Measurements from ENCODE around the gene CDCA3. TPM values are rescaled to one million over a fixed set of nuclear protein-coding genes. Genes with fewer than 3 reads are reported as not detected.
A peak's percentile ranks its signal among the peaks of the same experiment; 100 is the strongest.

The CDCA3 gene
- total and polyA plus RNA-seq, 2 of the 4 experiments (the other 2 are of a cell fraction): 23.5 to 61.0 TPM

GRCh38 chr12:6852651-6853354 is 1.7 kb upstream of the CDCA3 start (continued):
- TF ChIP-seq RAD21 (IDR thresholded peaks at IDR 0.05; ENCODE audit: low read length) (no peak), NFE2L2 (IDR thresholded peaks at IDR 0.05; ENCODE audit: low read depth, low read length) (peak; percentile 61; the same call in 1 of the 2 replicates)

- CTCF ChIA-PET: interaction anchor here (0.6 to 3.3 kb wide), 7 partner anchors 9 to 170 kb away, joined by 3 to 11 read pairs (median 3); partner anchors contain the start of gene SPSB2
- Histone ChIP-seq H2AK5ac (ENCODE audit: low read depth, low read length) (peak within 1 kb of the TSS; percentile 94), H3K79me1 (ENCODE audit: low read depth in 1 of 2, low read length in 2 of 2) (peaks cover 22 to 53% of the 10 kb centered on the region in 2 experiments), H3K36me3 (ENCODE audit: control insufficient read depth, insufficient read depth, low read length) (peaks cover 33% of the 10 kb centered on the region), H3K27ac (ENCODE audit: insufficient read depth, low read length) (peak within 1 kb of the TSS; percentile 87), H2BK20ac (ENCODE audit: low read depth, low read length) (peak within 1 kb of the TSS; percentile 42; the same call in 1 of the 2 replicates), H4K8ac (ENCODE audit: low read depth in 2 of 2, low read length in 2 of 2) (peak within 1 kb of the TSS; percentile 48 to 99), H2BK15ac (ENCODE audit: low read depth, low read length) (peak within 1 kb of the TSS; percentile 85; the same call in 1 of the 3 replicates), H4K91ac (ENCODE audit: insufficient read depth, low read depth, low read length) (peak within 1 kb of the TSS; percentile 96), H2AFZ (replicated peaks; ENCODE audit: low read length, poor library complexity) (peak within 1 kb of the TSS; percentile 99), H3K14ac (replicated peaks; ENCODE audit: low read depth, low read length) (peak within 1 kb of the TSS; percentile 98), H3K4me1 (ENCODE audit: control insufficient read depth, insufficient read depth, low read length) (peaks cover 5% of the 10 kb centered on the region), H3K56ac (ENCODE audit: extremely low read depth, insufficient read depth, low read length) (peak within 1 kb of the TSS; percentile 93), H2BK5ac (ENCODE audit: low read depth, low read length, poor library complexity, severe bottlenecking) (peak within 1 kb of the TSS; percentile 92), H4K20me1 (ENCODE audit: insufficient read depth, low read length) (peaks cover 15% of the 10 kb centered on the region), H3K9me3 (ENCODE audit: control insufficient read depth, insufficient read depth, low read length) (no peaks in the 10 kb centered on the region), H3K4me3 (ENCODE audit: insufficient read depth, low read depth, low read length) (peak within 1 kb of the TSS; percentile 63), H3K4ac (ENCODE audit: low read depth, low read length) (peak within 1 kb of the TSS; percentile 97), H3K23ac (ENCODE audit: low read depth, low read length) (peak within 1 kb of the TSS; percentile 98), H3K9me1 (ENCODE audit: insufficient read depth, low read length) (no peaks in the 10 kb centered on the region), H3K9ac (ENCODE audit: low read depth, low read length) (peak within 1 kb of the TSS; percentile 82), H3K4me2 (ENCODE audit: low read depth, low read length) (peak within 1 kb of the TSS; percentile 89), H2AK9ac (replicated peaks; ENCODE audit: low read depth, low read length, poor library complexity) (peak within 1 kb of the TSS; percentile 98), H4K5ac (ENCODE audit: low read depth, low read length) (peak within 1 kb of the TSS; percentile 81), H2BK120ac (ENCODE audit: low read depth, low read length) (peak within 1 kb of the TSS; percentile 86), H3K27me3 (ENCODE audit: control insufficient read depth, insufficient read depth, low read length) (no peaks in the 10 kb centered on the region), H3K18ac (ENCODE audit: low read depth, low read length) (peak within 1 kb of the TSS; percentile 80)
- BruUV-seq (replicated peaks): no TSS peak
- TF ChIP-seq MAFK (IDR thresholded peaks at IDR 0.05; ENCODE audit: low read depth, low read length): no peak; the same call in 1 of the 2 replicates
- no peak for TF ChIP-seq BHLHE40 (IDR thresholded peaks at IDR 0.05; ENCODE audit: low read depth, low read length)
- TF ChIP-seq RCOR1 (IDR thresholded peaks at IDR 0.05; ENCODE audit: insufficient replicate concordance, low read length): no peak
- no peak for TF ChIP-seq RFX5 (IDR thresholded peaks at IDR 0.05; ENCODE audit: low read depth, low read length)
- TF ChIP-seq USF2 (IDR thresholded peaks at IDR 0.05; ENCODE audit: low read depth, low read length): peak; percentile 88
- TF ChIP-seq MXI1 (IDR thresholded peaks at IDR 0.05; ENCODE audit: borderline replicate concordance, low read depth, low read length): peak; percentile 71; the same call in 1 of the 2 replicates
- TF ChIP-seq SMC3 (IDR thresholded peaks at IDR 0.05; ENCODE audit: low read depth, low read length): no peak
- no peak for TF ChIP-seq CEBPB (IDR thresholded peaks at IDR 0.05; ENCODE audit: low read depth, low read length)
- peak; percentile 78; the same call in 1 of the 2 replicates for TF ChIP-seq MAZ (IDR thresholded peaks at IDR 0.05; ENCODE audit: borderline replicate concordance, low read depth, low read length)
- POLR2A ChIA-PET (ENCODE audit: unreplicated experiment): interaction anchor here (0.7 to 1.3 kb wide), 5 partner anchors 8 to 23 kb away, joined by 3 to 6 read pairs (median 3); partner anchors contain the start of gene TPI1
- ATAC-seq (ENCODE audit: low read depth) (peak; percentile 84), DNase-seq (peak; percentile 100)
- in situ Hi-C loops (cut with MboI; ENCODE audit: low sequenced_read_pairs): no loop called here
- intact Hi-C loops (cut with micrococcal nuclease): loop anchor here (2.0 kb wide), 1 partner anchor 17 kb away; no protein-coding TSS in a partner anchor
- 0% methylated on average over 24 of the region's 65 CpGs; no CpG with 5 or more reads in 1 of the 2 experiments for WGBS, 2 experiments (ENCODE audit: extremely low coverage in 2 of 2, insufficient read length in 1 of 2)
- dilution Hi-C loops (cut with HindIII; ENCODE audit: low sequenced_read_pairs, unreplicated experiment): no loop called here
Measured at GRCh38 chr12:6851921-6852650, 1.0 kb upstream of the CDCA3 start, which contains the start of gene USP5. TSS of gene USP5 (plus strand) at chr12:6852150. CDS start at chr12:6852180, 30 bp downstream.
